Parathyroid adenoma (tissue), 2 donors: ENCODE measurements around the gene EPS8L1.

Experiments used
- H2AFZ ChIP-seq: fragments of 300-600 bp; sonication (generic); one replicate; pipeline ENCODE4 v1.7.0; 2017; ENCODE audit warnings: antibody characterized with exemption, mild to moderate bottlenecking
- H3K27ac ChIP-seq: fragments of 300-600 bp; sonication (generic); one replicate; pipeline ENCODE4 v1.7.0; 2017
- H3K27me3 ChIP-seq: fragments of 300-600 bp; sonication (generic); one replicate; pipeline ENCODE4 v1.7.0; 2017; ENCODE audit warnings: low read length; ENCODE audit not compliant: control insufficient read depth, insufficient read depth
- H3K36me3 ChIP-seq: fragments of 300-600 bp; sonication (generic); one replicate; pipeline ENCODE4 v1.7.0; 2017; ENCODE audit warnings: low read length; ENCODE audit not compliant: control insufficient read depth, insufficient read depth
- H3K4me1 ChIP-seq: fragments of 300-600 bp; sonication (generic); one replicate; pipeline ENCODE4 v1.7.0; 2017; ENCODE audit warnings: control low read depth
- H3K4me2 ChIP-seq: fragments of 300-600 bp; sonication (generic); one replicate; pipeline ENCODE4 v1.7.0; 2017; ENCODE audit warnings: low read length
- H3K4me3 ChIP-seq: fragments of 300-600 bp; sonication (generic); one replicate; pipeline ENCODE4 v1.7.0; 2017; ENCODE audit warnings: low read depth, low read length
- H3K79me2 ChIP-seq: fragments of 300-600 bp; sonication (generic); one replicate; pipeline ENCODE4 v1.7.0; 2017; ENCODE audit warnings: control low read depth
- H3K9ac ChIP-seq: fragments of 300-600 bp; sonication (generic); one replicate; pipeline ENCODE4 v1.7.0; 2017; ENCODE audit warnings: mild to moderate bottlenecking
- H3K9me3 ChIP-seq: fragments of 300-600 bp; sonication (generic); one replicate; pipeline ENCODE4 v1.7.0; 2017; ENCODE audit warnings: low read length; ENCODE audit not compliant: control insufficient read depth
- TF ChIP-seq, protein P1 (sequence below): fragments of 300-600 bp; sonication (generic); IDR thresholded peaks from one replicate; pipeline ENCODE4 v1.7.0; 2017; ENCODE audit warnings: antibody characterized with exemption, mild to moderate bottlenecking
- donor health status: primary hyperparathyroidism.

The EPS8L1 gene

GRCh38 chr19:55080121-55080967 is 4.7 kb downstream of the EPS8L1 start:
- TF ChIP-seq, protein P1, sequence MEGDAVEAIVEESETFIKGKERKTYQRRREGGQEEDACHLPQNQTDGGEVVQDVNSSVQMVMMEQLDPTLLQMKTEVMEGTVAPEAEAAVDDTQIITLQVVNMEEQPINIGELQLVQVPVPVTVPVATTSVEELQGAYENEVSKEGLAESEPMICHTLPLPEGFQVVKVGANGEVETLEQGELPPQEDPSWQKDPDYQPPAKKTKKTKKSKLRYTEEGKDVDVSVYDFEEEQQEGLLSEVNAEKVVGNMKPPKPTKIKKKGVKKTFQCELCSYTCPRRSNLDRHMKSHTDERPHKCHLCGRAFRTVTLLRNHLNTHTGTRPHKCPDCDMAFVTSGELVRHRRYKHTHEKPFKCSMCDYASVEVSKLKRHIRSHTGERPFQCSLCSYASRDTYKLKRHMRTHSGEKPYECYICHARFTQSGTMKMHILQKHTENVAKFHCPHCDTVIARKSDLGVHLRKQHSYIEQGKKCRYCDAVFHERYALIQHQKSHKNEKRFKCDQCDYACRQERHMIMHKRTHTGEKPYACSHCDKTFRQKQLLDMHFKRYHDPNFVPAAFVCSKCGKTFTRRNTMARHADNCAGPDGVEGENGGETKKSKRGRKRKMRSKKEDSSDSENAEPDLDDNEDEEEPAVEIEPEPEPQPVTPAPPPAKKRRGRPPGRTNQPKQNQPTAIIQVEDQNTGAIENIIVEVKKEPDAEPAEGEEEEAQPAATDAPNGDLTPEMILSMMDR = no peak
- Histone ChIP-seq H3K9ac (no peak overlapping the region), H3K27me3 (no peaks in the 10 kb centered on the region), H3K9me3 (no peaks in the 10 kb centered on the region), H3K4me2 (peak overlapping the region; percentile 57), H2AFZ (no peak overlapping the region), H3K4me1 (peaks cover 4% of the 10 kb centered on the region), H3K4me3 (no peak overlapping the region), H3K36me3 (no peaks in the 10 kb centered on the region), H3K79me2 (peaks cover 2% of the 10 kb centered on the region), H3K27ac (no peak overlapping the region)

DNA sequence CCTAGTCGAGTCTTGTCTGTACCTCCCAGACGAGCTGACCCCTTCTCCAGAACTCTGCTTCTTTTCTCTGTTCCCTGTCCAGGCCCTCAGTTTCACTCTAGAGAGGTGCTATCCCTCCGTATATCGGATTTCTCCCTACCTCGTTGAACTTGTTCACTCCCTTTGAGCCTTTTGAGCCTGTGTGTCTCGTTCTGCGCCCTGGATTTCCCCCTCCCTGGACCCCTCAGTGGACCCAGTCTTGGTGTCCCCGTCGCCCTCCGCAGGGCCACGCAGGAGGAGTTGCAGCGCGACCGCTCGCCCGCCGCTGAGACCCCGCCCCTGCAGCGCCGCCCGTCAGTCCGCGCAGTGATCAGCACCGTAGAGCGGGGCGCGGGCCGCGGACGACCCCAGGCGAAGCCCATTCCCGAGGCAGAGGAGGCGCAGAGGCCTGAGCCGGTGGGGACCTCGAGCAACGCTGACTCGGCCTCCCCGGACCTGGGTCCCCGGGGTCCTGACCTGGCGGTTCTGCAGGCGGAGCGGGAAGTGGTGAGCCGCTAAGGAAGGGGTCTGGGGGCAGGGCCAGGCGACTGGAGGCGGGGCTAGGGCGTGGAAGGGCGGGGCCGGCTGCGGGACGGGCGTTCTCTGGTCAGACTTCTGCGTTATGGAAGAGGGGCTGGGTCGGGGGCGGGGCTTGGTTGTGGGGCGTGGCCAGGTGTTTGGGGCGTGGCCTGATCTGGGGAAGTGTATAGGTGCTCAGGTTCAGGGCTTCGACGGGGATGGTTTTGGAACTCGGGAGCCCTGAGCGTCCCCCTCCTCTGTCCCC is 5.5 kb downstream of the EPS8L1 start:
- TF ChIP-seq, protein P1 = no peak
- H3K4me3 ChIP-seq = peak overlapping the region; percentile 25
- no peak overlapping the region for H2AFZ ChIP-seq
- H3K4me2 ChIP-seq = peak overlapping the region; percentile 57
- H3K9me3 ChIP-seq = no peaks in the 10 kb centered on the region
- H3K9ac ChIP-seq = no peak overlapping the region
- H3K27me3 ChIP-seq = no peaks in the 10 kb centered on the region
- no peak overlapping the region for H3K27ac ChIP-seq
- H3K4me1 ChIP-seq = peaks cover 3% of the 10 kb centered on the region
- peaks cover 2% of the 10 kb centered on the region for H3K79me2 ChIP-seq
- no peaks in the 10 kb centered on the region for H3K36me3 ChIP-seq

- Histone ChIP-seq H3K4me3 (no peak overlapping the region), H3K27me3 (no peaks in the 10 kb centered on the region)
- TF ChIP-seq, protein P1 = no peak
These were observed 6.0 kb downstream of the EPS8L1 start for GRCh38 chr19:55081770-55082019.

DNA sequence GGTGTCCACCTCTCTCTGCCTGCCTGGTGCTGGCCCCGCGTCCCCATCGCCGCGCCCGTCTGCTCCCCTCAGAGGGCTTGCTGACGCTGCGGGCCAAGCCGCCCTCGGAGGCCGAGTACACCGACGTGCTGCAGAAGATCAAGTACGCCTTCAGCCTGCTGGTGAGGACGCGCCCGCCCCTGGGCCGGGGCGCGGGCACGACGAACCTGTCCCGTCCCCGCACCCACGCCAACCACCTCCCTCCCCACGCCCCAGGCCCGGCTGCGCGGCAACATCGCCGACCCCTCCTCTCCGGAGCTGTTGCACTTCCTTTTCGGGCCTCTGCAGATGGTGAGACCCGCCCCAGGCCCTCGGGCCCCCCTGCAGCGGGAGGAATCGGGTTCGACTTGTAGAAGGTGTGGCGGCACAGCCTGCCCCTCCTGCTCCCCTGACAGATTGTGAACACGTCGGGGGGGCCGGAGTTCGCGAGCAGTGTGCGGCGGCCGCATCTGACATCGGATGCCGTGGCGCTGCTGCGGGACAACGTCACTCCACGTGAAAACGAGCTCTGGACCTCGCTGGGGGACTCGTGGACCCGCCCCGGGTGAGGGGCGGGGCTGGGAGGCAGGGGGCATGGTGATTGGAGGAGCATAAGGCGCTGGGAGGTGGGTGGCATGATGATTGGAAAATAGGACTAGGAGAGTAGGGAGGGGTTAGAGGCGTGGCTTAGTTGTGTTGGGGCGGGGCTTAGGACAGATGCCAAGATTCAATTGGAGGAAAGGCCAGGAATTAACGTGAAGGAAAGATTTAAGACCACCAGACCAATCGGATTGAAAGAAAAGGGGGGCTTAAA is 6.6 kb downstream of the EPS8L1 start:
- H2AFZ ChIP-seq = no peak overlapping the region
- H3K27me3 ChIP-seq = no peaks in the 10 kb centered on the region
- H3K4me2 ChIP-seq = no peak overlapping the region
- TF ChIP-seq, protein P1 = no peak
- H3K4me3 ChIP-seq = no peak overlapping the region
- no peak overlapping the region for H3K27ac ChIP-seq
- H3K4me1 ChIP-seq = no peaks in the 10 kb centered on the region
- H3K36me3 ChIP-seq = no peaks in the 10 kb centered on the region
- peaks cover 2% of the 10 kb centered on the region for H3K79me2 ChIP-seq
- no peaks in the 10 kb centered on the region for H3K9me3 ChIP-seq
- H3K9ac ChIP-seq = no peak overlapping the region

More at GRCh38 chr19:55081770-55082019, 6.0 kb downstream of the EPS8L1 start:
- H3K27ac ChIP-seq = no peak overlapping the region
- H3K4me1 ChIP-seq = peaks cover 3% of the 10 kb centered on the region
- no peak overlapping the region for H2AFZ ChIP-seq
- no peak overlapping the region for H3K4me2 ChIP-seq
- H3K9ac ChIP-seq = no peak overlapping the region
- H3K9me3 ChIP-seq = no peaks in the 10 kb centered on the region
- no peaks in the 10 kb centered on the region for H3K36me3 ChIP-seq
- peaks cover 2% of the 10 kb centered on the region for H3K79me2 ChIP-seq
